Skeletal muscle satellite cell (primary cell): ENCODE measurements around the gene ZNF343.
A peak's percentile ranks its signal among the peaks of the same experiment; 100 is the strongest.
"Not testable (repeated sequence)": the region's sequence is repeated elsewhere in the genome, so short reads cannot be mapped to it uniquely, and the experiment has no call there.

Experiments used
- H3K27me3 ChIP-seq: 2 replicates; pipeline ENCODE4 v1.7.0; 2013; ENCODE audit warnings: low read length; ENCODE audit not compliant: control insufficient read depth, insufficient read depth
- H3K36me3 ChIP-seq: 2 replicates; pipeline ENCODE4 v1.7.0; 2013; ENCODE audit warnings: mild to moderate bottlenecking, control low read depth, low read length; ENCODE audit not compliant: insufficient read depth
- H3K4me1 ChIP-seq: 2 replicates; pipeline ENCODE4 v1.7.0; 2013; ENCODE audit warnings: low read length; ENCODE audit not compliant: control insufficient read depth, insufficient read depth
- H3K4me2 ChIP-seq: 2 replicates; pipeline ENCODE4 v1.7.0; 2013; ENCODE audit warnings: mild to moderate bottlenecking, low read length
- H3K4me3 ChIP-seq: 2 replicates; pipeline ENCODE4 v1.7.0; 2013; ENCODE audit warnings: low read length
- H3K9ac ChIP-seq: 2 replicates; pipeline ENCODE4 v1.7.0; 2013; ENCODE audit warnings: mild to moderate bottlenecking, low read depth, low read length, moderate library complexity
- H3K9me3 ChIP-seq: replicated peaks from 2 replicates; pipeline ENCODE4 v1.7.0; 2013; ENCODE audit warnings: mild to moderate bottlenecking, control low read depth, low read length

ZNF343 gene

GRCh38 chr20:2502808-2503384, 5.8 kb downstream of the ZNF343 start:
- H3K4me2 ChIP-seq, H3K9me3 ChIP-seq, H3K4me1 ChIP-seq, H3K9ac ChIP-seq, H3K27me3 ChIP-seq, H3K4me3 ChIP-seq: not testable (repeated sequence)
- H3K36me3 ChIP-seq = peaks cover 18% of the 10 kb centered on the region

- Histone ChIP-seq H3K4me3 (no peak overlapping the region), H3K9ac (no peak overlapping the region), H3K4me2 (no peak overlapping the region), H3K27me3 (no peaks in the 10 kb centered on the region), H3K4me1 (no peaks in the 10 kb centered on the region), H3K9me3 (no peaks in the 10 kb centered on the region), H3K36me3 (peaks cover 70% of the 10 kb centered on the region)
Observed at GRCh38 chr20:2485661-2486060, 23.1 kb downstream of the ZNF343 start.

GRCh38 chr20:2485080-2485479, 23.6 kb downstream of the ZNF343 start:
- Histone ChIP-seq H3K9me3 (no peaks in the 10 kb centered on the region), H3K4me2 (no peak overlapping the region), H3K36me3 (peaks cover 72% of the 10 kb centered on the region), H3K27me3 (no peaks in the 10 kb centered on the region), H3K4me1 (no peaks in the 10 kb centered on the region), H3K4me3 (no peak overlapping the region), H3K9ac (no peak overlapping the region)

- H3K36me3 ChIP-seq = peaks cover 62% of the 10 kb centered on the region
- no peak overlapping the region for H3K4me2 ChIP-seq
Observed at GRCh38 chr20:2483504-2483903, 25.2 kb downstream of the ZNF343 start.

GRCh38 chr20:2480381-2480780, 28.3 kb downstream of the ZNF343 start:
- Histone ChIP-seq H3K36me3 (peaks cover 53% of the 10 kb centered on the region), H3K4me2 (no peak overlapping the region), H3K27me3 (no peaks in the 10 kb centered on the region), H3K9ac (no peak overlapping the region), H3K9me3 (no peaks in the 10 kb centered on the region), H3K4me3 (no peak overlapping the region), H3K4me1 (no peaks in the 10 kb centered on the region)

More at GRCh38 chr20:2483504-2483903, 25.2 kb downstream of the ZNF343 start:
- Histone ChIP-seq H3K4me1 (no peaks in the 10 kb centered on the region), H3K9me3 (no peaks in the 10 kb centered on the region), H3K4me3 (no peak overlapping the region), H3K9ac (no peak overlapping the region), H3K27me3 (no peaks in the 10 kb centered on the region)

GRCh38 chr20:2476742-2477615, 31.7 kb downstream of the ZNF343 start:
- Histone ChIP-seq H3K27me3 (no peaks in the 10 kb centered on the region), H3K9ac (no peak overlapping the region), H3K4me3 (no peak overlapping the region), H3K36me3 (peaks cover 19% of the 10 kb centered on the region), H3K4me1 (peaks cover 9% of the 10 kb centered on the region), H3K9me3 (no peaks in the 10 kb centered on the region), H3K4me2 (no peak overlapping the region)

GRCh38 chr20:2475850-2476741, 32.6 kb downstream of the ZNF343 start:
- Histone ChIP-seq H3K4me1 (peaks cover 12% of the 10 kb centered on the region), H3K27me3 (no peaks in the 10 kb centered on the region), H3K4me3 (no peak overlapping the region), H3K9me3 (no peaks in the 10 kb centered on the region), H3K9ac (no peak overlapping the region), H3K4me2 (no peak overlapping the region), H3K36me3 (peaks cover 17% of the 10 kb centered on the region)

GRCh38 chr20:2473516-2473915, 35.2 kb downstream of the ZNF343 start:
- H3K4me2 ChIP-seq = no peak overlapping the region
- no peak overlapping the region for H3K9ac ChIP-seq
- H3K27me3 ChIP-seq = no peaks in the 10 kb centered on the region
- H3K4me3 ChIP-seq = no peak overlapping the region
- no peaks in the 10 kb centered on the region for H3K9me3 ChIP-seq
- H3K4me1 ChIP-seq = peaks cover 21% of the 10 kb centered on the region
- peaks cover 13% of the 10 kb centered on the region for H3K36me3 ChIP-seq

- H3K4me3 ChIP-seq = peak within 1 kb of the TSS; percentile 82
- H3K27me3 ChIP-seq = no peaks in the 10 kb centered on the region
- H3K9me3 ChIP-seq = no peaks in the 10 kb centered on the region
- peaks cover 35% of the 10 kb centered on the region for H3K4me1 ChIP-seq
- peaks cover 33% of the 10 kb centered on the region for H3K36me3 ChIP-seq
- peak within 1 kb of the TSS; percentile 91 for H3K4me2 ChIP-seq
- peak within 1 kb of the TSS; percentile 99 for H3K9ac ChIP-seq
Observed at GRCh38 chr20:2470423-2471193, 38.1 kb downstream of the ZNF343 start, which contains the start of gene SNRPB. Gene SNRPB, minus strand, starts transcription at chr20:2470789. Its CDS starts 99 bp downstream, at chr20:2470690.

GRCh38 chr20:2469991-2470422, 38.7 kb downstream of the ZNF343 start:
- Histone ChIP-seq H3K4me1 (peaks cover 35% of the 10 kb centered on the region), H3K27me3 (no peaks in the 10 kb centered on the region), H3K9ac (peak overlapping the region; percentile 99), H3K4me2 (peak overlapping the region; percentile 87), H3K4me3 (peak overlapping the region; percentile 82), H3K36me3 (peaks cover 39% of the 10 kb centered on the region), H3K9me3 (no peaks in the 10 kb centered on the region)
